Ishikawa (cell line): ENCODE results near the gene SPRYD4.

Experiments
- CEBPB ChIP-seq: IDR thresholded peaks from 2 replicates; pipeline ENCODE4 v1.6.1; 2012
- CREB1 ChIP-seq: IDR thresholded peaks from 2 replicates; pipeline ENCODE4 v1.6.1; 2012; ENCODE audit warnings: low read depth
- EGR1 ChIP-seq: IDR thresholded peaks from 2 replicates; pipeline ENCODE4 v1.6.1; 2012
- EP300 ChIP-seq: IDR thresholded peaks from 2 replicates; pipeline ENCODE4 v1.6.1; 2012; ENCODE audit warnings: borderline replicate concordance
- FOXM1 ChIP-seq: IDR thresholded peaks from 2 replicates; pipeline ENCODE4 v1.6.1; 2012; ENCODE audit warnings: low read depth, borderline replicate concordance
- NFIC ChIP-seq: IDR thresholded peaks from 2 replicates; pipeline ENCODE4 v1.6.1; 2012
- RAD21 ChIP-seq: IDR thresholded peaks from 2 replicates; pipeline ENCODE4 v1.6.1; 2012; ENCODE audit warnings: low read depth
- TAF1 ChIP-seq: IDR thresholded peaks from 2 replicates; pipeline ENCODE4 v1.6.1; 2012; ENCODE audit warnings: low read depth, mild to moderate bottlenecking
- TCF12 ChIP-seq: IDR thresholded peaks from 2 replicates; pipeline ENCODE4 v1.6.1; 2012; ENCODE audit warnings: low read depth
- TEAD4 ChIP-seq: IDR thresholded peaks from 2 replicates; pipeline ENCODE4 v1.6.1; 2012
- YY1 ChIP-seq: IDR thresholded peaks from 2 replicates; pipeline ENCODE4 v1.6.1; 2012; ENCODE audit warnings: low read depth
- ZBTB7A ChIP-seq: IDR thresholded peaks from 2 replicates; pipeline ENCODE4 v1.6.1; 2012; ENCODE audit warnings: low read depth
- TF ChIP-seq, protein P1 (sequence below): IDR thresholded peaks from 2 replicates; pipeline ENCODE4 v1.6.1; 2012
- TF ChIP-seq, protein P2 (sequence below): IDR thresholded peaks from 2 replicates; pipeline ENCODE4 v1.6.1; 2012; ENCODE audit warnings: low read depth, mild to moderate bottlenecking
- TF ChIP-seq, protein P3 (sequence below): IDR thresholded peaks from 2 replicates; pipeline ENCODE4 v1.6.1; 2012

The SPRYD4 gene

DNA sequence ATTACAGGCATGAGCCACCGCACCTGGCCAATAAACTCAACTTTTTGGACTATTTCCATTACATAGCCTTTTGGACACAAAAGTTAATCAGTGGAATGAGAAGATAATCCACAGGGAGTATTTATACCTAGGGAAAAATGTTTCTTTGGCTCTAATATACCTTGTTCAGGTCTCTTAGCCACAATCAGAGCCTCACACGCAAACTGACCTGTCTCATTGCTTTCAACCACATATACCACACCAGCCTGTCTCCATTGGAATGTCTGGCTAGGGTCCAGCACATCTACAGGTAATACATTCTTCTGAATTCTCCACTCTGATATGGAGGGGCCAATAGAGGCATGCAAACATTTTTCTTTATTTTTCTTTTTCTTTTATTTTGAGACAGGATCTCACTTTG, 49.5 kb downstream of the SPRYD4 start:
- TF ChIP-seq, protein P1, sequence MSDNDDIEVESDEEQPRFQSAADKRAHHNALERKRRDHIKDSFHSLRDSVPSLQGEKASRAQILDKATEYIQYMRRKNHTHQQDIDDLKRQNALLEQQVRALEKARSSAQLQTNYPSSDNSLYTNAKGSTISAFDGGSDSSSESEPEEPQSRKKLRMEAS, result no peak
- TF ChIP-seq ZBTB7A, result no peak
- no peak for TF ChIP-seq YY1
- TF ChIP-seq RAD21, result no peak
- peak; percentile 94 for TF ChIP-seq NFIC
- peak; percentile 93 for TF ChIP-seq EP300
- TF ChIP-seq TAF1, result no peak
- TF ChIP-seq TCF12, result peak; percentile 89
- TF ChIP-seq TEAD4, result peak; percentile 95
- no peak for TF ChIP-seq CREB1
- peak; percentile 87 for TF ChIP-seq FOXM1

DNA sequence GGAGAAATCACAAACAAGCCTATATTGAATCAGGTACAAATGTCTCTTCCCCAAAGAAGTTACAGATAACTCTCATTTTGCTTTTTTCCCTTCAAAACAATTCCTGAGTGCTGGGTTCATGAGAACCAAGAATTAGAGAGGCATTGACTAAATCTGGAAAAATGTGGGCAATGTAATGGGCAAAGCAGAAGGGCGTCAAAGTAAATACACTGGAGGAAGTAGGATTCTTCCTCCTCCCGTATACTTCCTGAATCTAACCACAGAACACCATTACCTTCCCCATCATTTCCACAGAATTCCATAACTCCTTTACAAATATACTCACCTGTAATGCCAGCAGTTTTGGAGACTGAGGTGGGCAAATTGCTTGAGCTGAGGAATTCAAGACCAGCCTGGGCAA, 50.2 kb downstream of the SPRYD4 start:
- peak; percentile 88 for TF ChIP-seq TCF12
- peak; percentile 69; the same call in 1 of the 2 replicates for TF ChIP-seq FOXM1
- no peak for TF ChIP-seq CREB1
- TF ChIP-seq, protein P1, result peak; percentile 45; the same call in 1 of the 2 replicates
- TF ChIP-seq RAD21, result no peak
- peak; percentile 93 for TF ChIP-seq TEAD4
- no peak for TF ChIP-seq TAF1
- no peak for TF ChIP-seq EGR1
- TF ChIP-seq, protein P2, sequence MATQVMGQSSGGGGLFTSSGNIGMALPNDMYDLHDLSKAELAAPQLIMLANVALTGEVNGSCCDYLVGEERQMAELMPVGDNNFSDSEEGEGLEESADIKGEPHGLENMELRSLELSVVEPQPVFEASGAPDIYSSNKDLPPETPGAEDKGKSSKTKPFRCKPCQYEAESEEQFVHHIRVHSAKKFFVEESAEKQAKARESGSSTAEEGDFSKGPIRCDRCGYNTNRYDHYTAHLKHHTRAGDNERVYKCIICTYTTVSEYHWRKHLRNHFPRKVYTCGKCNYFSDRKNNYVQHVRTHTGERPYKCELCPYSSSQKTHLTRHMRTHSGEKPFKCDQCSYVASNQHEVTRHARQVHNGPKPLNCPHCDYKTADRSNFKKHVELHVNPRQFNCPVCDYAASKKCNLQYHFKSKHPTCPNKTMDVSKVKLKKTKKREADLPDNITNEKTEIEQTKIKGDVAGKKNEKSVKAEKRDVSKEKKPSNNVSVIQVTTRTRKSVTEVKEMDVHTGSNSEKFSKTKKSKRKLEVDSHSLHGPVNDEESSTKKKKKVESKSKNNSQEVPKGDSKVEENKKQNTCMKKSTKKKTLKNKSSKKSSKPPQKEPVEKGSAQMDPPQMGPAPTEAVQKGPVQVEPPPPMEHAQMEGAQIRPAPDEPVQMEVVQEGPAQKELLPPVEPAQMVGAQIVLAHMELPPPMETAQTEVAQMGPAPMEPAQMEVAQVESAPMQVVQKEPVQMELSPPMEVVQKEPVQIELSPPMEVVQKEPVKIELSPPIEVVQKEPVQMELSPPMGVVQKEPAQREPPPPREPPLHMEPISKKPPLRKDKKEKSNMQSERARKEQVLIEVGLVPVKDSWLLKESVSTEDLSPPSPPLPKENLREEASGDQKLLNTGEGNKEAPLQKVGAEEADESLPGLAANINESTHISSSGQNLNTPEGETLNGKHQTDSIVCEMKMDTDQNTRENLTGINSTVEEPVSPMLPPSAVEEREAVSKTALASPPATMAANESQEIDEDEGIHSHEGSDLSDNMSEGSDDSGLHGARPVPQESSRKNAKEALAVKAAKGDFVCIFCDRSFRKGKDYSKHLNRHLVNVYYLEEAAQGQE, result no peak
- TF ChIP-seq, protein P3, sequence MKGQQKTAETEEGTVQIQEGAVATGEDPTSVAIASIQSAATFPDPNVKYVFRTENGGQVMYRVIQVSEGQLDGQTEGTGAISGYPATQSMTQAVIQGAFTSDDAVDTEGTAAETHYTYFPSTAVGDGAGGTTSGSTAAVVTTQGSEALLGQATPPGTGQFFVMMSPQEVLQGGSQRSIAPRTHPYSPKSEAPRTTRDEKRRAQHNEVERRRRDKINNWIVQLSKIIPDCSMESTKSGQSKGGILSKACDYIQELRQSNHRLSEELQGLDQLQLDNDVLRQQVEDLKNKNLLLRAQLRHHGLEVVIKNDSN, result no peak
- TF ChIP-seq EP300, result peak; percentile 89
- TF ChIP-seq YY1, result no peak
- no peak for TF ChIP-seq CEBPB
- TF ChIP-seq ZBTB7A, result no peak
- peak; percentile 64 for TF ChIP-seq NFIC

DNA sequence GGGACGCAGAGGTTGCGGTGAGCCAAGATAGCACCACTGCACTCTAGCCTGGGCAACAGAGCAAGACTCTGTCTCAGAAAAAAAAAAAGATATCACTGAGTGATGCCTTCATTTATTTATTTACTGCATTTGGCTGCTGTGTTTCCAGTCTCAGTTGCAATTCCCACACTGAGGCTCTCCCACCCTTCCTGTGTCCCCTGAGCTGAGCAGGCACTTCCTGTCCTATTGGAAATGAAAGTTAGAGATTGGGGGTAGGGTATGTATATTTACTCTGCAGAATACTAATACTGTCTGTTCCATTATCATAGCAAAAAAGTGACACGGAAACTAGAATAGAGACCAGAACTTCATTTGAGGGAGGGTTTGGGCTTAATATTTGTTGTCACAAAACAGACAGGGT, 51.7 kb downstream of the SPRYD4 start:
- TF ChIP-seq FOXM1 (no peak), NFIC (no peak), EP300 (no peak), CREB1 (no peak), RAD21 (no peak), TEAD4 (no peak), TCF12 (no peak), TAF1 (no peak), EGR1 (no peak), YY1 (no peak), ZBTB7A (no peak), CEBPB (no peak)
- TF ChIP-seq, protein P3, result no peak
- TF ChIP-seq, protein P2, result no peak
- TF ChIP-seq, protein P1, result no peak

DNA sequence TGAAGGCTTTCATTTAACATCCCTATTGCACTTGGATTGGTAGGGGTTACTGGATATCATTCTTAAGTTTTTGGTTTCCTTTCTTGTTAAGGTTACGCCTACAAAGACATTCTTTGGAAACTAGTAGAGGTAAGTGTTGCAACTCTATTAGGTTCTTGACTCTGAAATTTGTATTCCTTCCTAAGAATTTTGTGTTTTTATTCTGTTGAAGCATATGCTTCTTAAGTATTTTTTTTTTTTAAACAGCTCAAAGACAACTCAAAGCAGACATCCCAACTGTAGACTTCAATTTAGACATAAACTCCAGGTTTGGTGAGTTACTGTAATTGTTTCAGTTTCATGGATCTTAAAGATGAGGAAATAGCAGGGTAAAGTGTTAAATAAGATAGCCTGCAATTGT, 52.1 kb downstream of the SPRYD4 start:
- TF ChIP-seq, protein P3, result no peak
- TF ChIP-seq RAD21 (no peak), FOXM1 (no peak), EGR1 (no peak), NFIC (no peak), CEBPB (0 out of 2 replicates have a peak, but pooled peaks have one; percentile 8), TCF12 (no peak)
- TF ChIP-seq, protein P1, result no peak

DNA sequence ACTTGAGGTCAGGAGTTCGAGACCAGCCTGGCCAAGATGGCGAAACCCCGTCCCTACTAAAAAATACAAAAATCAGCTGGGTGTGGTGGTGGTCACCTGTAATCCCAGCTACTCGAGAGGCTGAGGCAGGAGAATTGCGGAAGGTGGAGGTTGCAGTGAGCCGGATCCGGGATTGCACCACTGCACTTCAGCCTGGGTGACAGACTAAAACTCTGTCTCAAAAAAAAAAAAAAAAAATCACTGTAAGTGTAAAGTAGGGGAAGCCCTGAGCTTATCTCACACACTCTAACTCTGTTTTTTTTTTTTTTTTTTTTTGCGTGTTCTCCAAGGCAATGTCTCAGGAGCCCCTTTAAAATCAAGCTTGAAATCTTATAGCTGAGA, 52.8 kb downstream of the SPRYD4 start:
- TF ChIP-seq EP300 (no peak), ZBTB7A (no peak), TAF1 (no peak)
